Breast epithelium (tissue), 3 donors: ENCODE data around the gene UBLCP1.

Experiments used
- CTCF ChIP-seq, 3 donors: fragments of 450-650 bp; IDR thresholded peaks; one replicate each; pipeline ENCODE4 v1.5.1; 2016 to 2017; ENCODE audit warnings: antibody characterized with exemption in 3 of 3, mild to moderate bottlenecking in 3 of 3, moderate library complexity in 3 of 3
- POLR2A ChIP-seq: fragments of 450-650 bp; IDR thresholded peaks from one replicate; pipeline ENCODE4 v1.6.1; 2016; ENCODE audit warnings: antibody characterized with exemption, mild to moderate bottlenecking, moderate library complexity

GRCh38 chr5:159309689-159310433 lies 46.8 kb downstream of the UBLCP1 start:
- TF ChIP-seq POLR2A (no peak), CTCF (IDR thresholded peaks at IDR 0.05) (no peak)
